DMS 273 (cell line): ENCODE results near the gene AGPAT3.
A peak's percentile ranks its signal among the peaks of the same experiment; 100 is the strongest.
"Not testable (repeated sequence)": the region's sequence is repeated elsewhere in the genome, so short reads cannot be mapped to it uniquely, and the experiment has no call there.

ENCODE experiments used
- DNase-seq: peaks from one replicate; lab custom pipeline; 2025; ENCODE audit not compliant: unreplicated experiment; lab: John Stamatoyannopoulos, UW

The AGPAT3 gene, protein sequence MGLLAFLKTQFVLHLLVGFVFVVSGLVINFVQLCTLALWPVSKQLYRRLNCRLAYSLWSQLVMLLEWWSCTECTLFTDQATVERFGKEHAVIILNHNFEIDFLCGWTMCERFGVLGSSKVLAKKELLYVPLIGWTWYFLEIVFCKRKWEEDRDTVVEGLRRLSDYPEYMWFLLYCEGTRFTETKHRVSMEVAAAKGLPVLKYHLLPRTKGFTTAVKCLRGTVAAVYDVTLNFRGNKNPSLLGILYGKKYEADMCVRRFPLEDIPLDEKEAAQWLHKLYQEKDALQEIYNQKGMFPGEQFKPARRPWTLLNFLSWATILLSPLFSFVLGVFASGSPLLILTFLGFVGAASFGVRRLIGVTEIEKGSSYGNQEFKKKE

GRCh38 chr21:43864962-43865539 lies at the start of gene AGPAT3:
TSS of gene AGPAT3 (plus strand) at chr21:43865223. CDS start at chr21:43959682, 94,459 bp downstream.
- peak; percentile 61 for DNase-seq

- DNase-seq, result no peak
Observed at GRCh38 chr21:43815991-43816390, 49.0 kb upstream of the AGPAT3 start.

DNA sequence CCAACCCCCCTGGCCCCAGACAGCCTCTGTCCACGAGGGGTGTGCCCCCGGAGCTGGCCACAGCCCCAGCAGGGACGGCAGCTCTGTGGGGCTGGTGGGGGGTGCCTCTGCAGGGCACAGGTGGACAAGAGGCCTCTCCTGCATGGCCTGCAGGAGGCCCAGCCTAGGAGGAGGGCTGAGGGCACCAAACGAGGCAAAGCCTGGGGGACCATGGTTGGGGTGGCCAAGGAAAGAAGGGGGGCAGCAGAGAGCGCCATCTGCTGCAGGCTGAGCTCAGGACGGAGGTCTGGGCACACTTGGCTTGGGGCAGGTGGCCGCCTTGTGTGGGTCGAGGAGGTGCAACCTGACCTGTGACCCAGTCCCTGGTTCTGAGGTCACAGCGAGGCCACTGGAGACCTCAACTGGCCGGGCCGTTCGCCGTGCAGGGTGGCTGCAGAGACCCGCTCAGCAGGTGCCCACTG lies 48.4 kb upstream of the AGPAT3 start:
- no peak for DNase-seq

DNA sequence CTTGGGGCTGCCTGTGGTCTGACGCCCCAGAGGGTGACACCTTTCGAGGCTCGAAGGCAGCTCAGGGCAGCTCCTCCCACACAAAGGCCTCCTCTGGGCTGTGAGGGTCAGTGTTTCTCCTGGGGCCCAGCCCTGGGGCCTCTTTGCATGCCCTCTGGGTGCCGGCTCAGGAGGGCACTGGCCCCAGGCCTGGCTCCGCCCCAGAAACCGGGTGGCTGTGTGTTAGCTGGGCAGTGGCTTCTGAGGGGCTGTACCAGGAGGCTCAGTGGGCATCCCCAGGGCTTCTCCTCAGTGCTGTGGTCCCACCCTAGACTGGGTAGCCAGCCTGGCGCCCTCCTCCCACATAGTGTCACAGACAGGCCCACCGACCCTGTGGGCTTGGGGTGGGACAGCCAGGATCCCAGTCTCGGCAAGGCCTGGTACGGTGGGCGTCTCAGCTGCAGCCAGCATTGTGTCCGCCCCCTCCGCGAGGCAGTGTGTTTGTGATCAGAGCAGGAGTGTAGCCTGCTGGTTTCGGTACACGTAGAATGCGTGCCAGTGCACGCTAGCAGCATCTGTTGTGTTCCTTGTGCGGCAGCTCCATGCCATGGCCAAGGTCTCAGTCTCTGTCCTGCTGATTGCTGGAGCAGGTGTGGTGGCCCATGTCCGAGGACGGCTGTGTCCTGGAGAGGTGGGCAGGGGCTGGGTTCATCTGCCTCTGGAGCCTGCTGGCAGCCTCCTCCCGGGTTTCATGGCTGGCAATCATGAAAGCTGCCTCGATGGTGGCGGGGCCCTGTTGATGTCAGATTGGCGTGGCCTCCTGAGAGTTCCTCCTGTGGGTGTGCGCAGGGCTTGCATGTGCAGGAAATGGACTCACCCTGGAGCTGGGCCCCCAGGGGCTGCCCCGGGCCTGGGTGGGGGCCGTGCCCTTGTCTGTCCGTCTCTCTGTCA lies 47.6 kb upstream of the AGPAT3 start:
- DNase-seq, result peak; percentile 57

DNA sequence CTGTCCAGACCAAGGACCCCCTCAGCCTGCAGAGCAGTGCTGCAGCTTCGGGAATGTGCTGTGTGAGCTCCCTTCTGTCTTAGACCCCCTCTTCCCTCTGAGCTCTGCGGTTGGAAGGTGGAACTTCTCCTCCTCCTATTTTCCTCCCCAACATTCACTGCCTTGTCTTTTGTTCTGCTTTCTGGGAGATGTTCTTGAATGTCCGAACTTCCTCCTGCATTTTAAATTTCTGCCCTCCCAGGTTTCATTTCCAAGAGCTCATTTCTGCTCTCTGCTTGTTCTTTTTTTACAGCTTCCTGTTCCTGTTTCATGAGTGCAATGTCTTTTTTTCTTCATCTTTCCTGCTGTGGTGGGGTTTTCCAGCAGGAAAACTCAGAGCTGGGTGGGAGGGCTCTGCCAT lies 46.3 kb upstream of the AGPAT3 start:
- DNase-seq, result no peak

DNA sequence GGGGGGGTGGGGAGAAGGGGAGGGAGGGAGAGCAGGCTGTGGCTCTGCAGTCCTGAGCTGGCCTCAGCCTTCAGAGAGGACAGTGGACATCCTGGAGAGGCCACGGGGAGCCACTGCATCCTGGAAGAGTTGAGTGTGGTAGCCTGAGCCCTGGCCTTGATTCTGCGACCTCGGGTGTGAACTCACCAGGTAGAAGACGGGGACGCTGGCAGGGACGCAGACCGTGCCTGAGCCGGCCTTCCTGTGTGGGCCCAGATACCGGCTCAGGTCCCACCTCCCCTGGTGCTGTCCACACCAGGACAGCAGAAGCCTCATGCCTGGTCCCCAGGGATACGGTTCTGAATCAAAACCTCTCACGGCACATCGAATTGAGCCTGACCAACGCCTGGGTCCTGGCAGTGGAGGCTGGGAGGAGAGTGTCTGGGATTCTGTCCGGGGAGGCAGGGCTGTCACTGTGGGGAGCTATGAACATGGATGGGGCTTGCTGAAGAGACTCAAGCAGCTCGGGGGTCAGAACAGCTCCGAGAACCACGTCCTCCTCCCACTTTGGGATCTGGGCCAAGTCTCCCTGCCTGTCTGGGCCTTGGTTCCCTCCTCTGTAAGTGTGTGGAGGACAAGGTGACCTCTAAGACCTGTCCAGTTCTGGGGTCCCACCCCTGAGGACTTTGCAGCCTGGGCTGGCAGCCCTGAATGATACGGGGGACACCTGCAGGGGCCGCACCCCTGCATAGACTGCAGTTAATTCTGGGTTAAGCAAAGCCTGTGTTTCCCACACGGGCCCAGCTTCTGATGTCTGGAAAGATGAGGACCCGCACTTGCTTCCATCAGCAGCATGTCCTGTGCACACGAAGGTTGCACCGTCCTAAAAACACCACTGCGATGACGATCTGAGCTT lies 45.3 kb upstream of the AGPAT3 start:
- DNase-seq, result no peak

DNA sequence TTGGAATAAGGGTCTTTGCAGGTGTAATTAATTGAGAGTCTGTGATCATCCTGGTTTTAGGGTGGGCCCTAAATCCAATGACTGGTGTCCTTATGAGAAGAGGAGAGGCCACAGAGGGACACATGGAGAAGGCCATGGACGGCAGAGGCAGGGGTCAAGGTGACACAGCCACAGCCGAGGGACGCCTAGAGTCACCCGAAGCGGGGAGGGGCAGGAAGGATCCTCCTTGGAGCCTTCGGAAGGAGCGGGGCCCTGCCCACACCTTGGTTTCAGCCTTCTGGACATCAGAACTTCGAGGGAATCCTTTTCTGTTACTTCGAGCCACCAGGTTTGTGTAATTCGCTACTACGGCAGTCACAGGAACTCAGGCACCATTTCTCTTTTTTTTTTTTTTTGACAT lies 44.6 kb upstream of the AGPAT3 start:
- DNase-seq, result no peak

DNA sequence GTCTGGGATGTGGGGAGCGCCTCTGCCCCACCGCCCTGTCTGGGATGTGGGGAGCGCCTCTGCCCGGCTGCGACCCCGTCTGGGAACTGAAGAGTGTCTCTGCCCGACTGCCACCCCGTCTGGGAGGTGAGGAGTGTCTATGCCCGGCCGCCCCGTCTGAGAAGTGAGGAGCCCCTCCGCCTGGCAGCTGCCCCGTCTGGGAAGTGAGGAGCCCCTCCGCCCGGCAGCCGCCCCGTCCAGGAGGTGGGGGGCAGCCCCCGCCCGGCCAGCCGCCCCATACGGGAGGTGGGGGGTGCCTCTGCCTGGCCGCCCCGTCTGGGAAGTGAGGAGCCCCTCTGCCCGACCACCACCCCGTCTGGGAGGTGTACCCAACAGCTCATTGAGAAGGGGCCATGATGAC lies 42.9 kb upstream of the AGPAT3 start:
- not testable (repeated sequence) for DNase-seq

DNA sequence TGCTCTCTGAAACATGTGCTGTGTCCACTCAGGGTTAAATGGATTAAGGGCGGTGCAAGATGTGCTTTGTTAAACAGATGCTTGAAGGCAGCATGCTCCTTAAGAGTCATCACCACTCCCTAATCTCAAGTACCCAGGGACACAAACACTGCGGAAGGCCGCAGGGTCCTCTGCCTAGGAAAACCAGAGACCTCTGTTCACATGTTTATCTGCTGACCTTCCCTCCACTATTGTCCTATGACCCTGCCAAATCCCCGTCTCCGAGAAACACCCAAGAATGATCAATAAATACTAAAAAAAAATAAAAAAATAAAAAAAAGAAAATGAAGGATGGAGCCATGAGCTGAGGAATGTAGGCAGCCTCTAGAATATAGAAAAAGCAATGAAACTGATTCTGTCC lies 42.3 kb upstream of the AGPAT3 start:
- not testable (repeated sequence) for DNase-seq

GRCh38 chr21:43824333-43825241 lies 40.4 kb upstream of the AGPAT3 start:
- DNase-seq, result no peak

DNA sequence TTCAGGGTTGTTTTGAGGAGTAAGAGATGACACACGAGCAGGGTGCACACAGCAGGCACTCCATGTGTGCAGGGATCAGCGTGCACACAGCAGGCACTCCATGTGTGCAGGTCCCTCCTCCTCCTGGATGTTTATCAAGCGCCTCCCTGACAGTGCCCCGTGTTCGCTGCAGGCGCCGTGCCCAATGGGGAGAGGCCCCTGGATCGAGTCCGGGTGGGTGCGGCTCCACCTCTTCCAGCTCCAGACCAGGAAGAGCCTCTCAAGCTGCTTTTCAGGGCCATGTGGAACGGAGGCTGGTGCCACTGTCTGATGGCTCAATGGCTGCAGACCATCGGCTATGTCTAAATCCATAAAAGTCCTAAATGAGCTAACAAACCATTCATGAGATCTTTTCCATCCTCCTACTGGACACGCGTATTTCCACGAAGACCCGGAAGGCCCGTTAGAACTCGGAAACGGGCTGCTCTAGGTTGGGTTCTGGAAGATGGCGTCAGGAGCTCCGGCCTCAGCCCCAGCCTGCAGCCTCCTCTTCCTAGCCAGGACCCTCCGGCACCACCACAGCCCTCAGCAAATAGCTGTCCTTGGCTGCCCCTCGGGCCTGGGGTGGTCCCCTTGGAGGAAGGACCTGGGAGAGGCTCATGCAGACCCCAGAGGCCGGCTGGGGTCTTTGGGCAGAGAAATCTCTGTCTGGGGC lies 39.6 kb upstream of the AGPAT3 start:
- DNase-seq, result no peak

DNA sequence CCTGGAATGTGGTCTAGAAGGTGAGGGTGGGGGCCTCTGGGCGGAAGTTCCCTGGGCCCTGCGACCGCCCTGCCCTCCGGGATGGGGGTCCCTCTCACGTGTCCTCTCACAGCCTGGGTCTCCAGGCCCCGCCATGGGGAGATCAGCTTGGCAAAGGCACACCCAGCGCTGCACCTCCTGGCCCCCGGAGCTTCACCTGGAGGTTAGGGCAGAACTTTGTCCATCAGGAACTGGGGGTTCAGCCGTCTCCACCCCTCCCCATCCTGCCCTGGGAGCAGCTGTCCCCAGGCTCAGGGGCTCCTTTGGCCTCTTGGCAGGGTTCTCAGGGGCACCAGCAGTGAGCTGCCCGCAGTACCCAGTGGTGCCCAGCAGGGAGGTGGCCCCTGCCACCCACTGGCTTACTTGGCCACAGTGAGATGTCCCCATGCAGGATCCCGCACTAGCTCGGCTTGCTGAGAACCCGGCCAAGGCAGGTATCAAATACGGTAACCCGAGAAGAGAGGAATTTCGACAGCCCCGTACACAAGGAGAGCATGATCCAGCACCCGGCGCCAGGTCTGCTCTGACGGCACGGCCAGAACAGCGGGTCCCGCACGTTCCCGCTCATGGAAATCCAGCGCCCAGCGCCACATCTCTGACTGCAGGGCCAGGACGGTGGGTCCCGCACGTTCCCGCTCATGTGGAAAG lies 38.9 kb upstream of the AGPAT3 start:
- peak; percentile 58 for DNase-seq

- DNase-seq, result no peak
Observed at GRCh38 chr21:43826623-43826974, 38.4 kb upstream of the AGPAT3 start.

DNA sequence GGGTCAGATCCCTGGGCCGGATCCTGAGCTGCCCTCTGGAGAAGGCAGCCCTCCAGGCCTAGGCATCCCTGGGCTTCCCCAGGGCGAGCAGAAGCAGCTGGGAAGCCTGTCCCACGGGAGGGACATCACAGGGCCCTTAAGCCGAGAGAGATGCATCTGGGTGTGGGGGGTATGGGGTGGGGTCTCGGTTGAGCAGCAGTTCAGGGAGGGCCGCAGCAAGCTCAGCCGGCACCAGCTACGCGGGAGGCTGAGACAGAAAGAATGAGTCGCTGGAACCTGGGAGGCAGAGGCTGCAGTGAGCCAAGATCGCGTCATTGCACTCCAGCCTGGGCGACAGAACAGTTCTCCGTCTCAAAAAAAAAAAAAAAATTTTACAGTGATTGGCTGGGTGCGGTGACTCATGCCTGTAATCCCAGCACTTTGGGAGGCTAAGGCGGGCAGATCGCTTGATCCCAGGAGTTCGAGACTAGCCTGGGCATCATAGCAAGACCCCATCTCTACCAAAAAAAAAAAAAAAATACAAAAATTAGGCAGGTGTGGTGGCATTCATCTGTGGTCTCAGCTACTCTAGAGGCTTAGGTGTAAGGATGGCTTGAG lies 37.9 kb upstream of the AGPAT3 start:
- no peak for DNase-seq

DNA sequence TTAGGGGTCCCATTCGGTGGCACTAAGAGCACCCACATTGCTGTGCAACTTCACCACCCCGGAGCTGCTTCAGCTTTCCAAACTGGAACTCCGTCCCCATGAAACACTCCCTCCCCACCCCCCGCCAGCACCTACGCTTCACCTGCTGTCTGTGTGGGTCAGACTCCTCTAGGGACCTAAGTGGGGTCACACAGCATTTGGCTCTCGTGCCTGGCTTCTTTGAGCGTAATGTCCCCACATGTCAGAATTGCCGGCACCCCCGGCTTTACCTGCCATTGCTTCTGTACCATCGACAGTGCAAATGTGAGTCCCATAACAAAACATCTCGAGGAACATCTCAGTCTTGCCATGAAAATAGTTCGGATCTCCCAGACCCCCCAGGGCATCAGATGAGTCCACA lies 35.9 kb upstream of the AGPAT3 start:
- no peak for DNase-seq

- peak; percentile 34 for DNase-seq
Observed at GRCh38 chr21:43829575-43830119, 35.4 kb upstream of the AGPAT3 start.

- no peak for DNase-seq
Observed at GRCh38 chr21:43832158-43832550, 32.9 kb upstream of the AGPAT3 start.

DNA sequence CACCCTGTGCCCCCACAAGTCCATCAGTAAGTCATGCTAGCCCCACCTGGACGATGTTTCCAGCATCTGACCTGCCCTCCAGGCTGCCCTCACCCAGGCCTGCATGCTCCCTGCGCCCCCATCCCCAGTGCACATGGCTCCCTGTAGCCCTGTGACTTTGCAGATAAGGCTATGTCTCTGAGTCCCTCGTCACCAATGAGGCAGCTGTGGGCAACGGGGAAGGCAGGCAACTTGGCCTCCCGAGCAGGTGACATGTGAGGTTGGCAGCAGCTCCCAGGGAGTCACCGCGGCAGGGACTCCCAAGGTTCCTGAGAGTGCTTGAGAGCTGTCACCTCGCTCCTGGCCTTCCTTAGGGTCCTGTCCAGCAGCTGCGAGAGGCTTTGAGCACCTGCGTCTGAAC lies 32.4 kb upstream of the AGPAT3 start:
- no peak for DNase-seq
